ENCODE data around the gene MLANA.

DNA sequence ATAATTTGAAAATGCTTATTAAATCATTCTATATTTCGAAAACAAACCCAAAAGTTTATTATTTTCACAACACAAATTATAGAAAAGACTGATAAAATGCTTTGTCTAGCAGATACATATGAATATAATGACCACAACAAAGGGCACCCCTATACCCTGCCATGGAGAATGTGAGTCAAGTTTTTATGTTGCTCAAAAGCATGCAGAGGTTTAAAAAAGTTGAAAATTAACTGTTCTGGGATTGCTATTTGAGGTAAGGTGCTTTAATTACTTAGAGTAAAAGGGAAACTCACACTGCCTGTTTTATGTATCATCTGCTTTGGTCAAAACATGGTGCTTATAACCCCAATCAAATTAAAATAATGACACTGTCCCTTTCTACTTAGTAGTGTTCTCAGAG is 41.0 kb downstream of the MLANA start:
- TF ChIP-seq, protein P1, sequence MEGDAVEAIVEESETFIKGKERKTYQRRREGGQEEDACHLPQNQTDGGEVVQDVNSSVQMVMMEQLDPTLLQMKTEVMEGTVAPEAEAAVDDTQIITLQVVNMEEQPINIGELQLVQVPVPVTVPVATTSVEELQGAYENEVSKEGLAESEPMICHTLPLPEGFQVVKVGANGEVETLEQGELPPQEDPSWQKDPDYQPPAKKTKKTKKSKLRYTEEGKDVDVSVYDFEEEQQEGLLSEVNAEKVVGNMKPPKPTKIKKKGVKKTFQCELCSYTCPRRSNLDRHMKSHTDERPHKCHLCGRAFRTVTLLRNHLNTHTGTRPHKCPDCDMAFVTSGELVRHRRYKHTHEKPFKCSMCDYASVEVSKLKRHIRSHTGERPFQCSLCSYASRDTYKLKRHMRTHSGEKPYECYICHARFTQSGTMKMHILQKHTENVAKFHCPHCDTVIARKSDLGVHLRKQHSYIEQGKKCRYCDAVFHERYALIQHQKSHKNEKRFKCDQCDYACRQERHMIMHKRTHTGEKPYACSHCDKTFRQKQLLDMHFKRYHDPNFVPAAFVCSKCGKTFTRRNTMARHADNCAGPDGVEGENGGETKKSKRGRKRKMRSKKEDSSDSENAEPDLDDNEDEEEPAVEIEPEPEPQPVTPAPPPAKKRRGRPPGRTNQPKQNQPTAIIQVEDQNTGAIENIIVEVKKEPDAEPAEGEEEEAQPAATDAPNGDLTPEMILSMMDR (IDR thresholded peaks at IDR 0.05): no peak
- TF ChIP-seq POLR2AphosphoS5 (IDR thresholded peaks at IDR 0.05) (no peak), POLR2A (IDR thresholded peaks at IDR 0.05) (no peak), EP300 (IDR thresholded peaks at IDR 0.05) (no peak)

Measured in upper lobe of left lung (tissue), 4 donors.